WTC11 (cell line): Measurements from ENCODE around the gene HYAL2. TPM values are rescaled to one million over a fixed set of nuclear protein-coding genes. Genes with fewer than 3 reads are reported as not detected.

ENCODE experiments used
- ATAC-seq: fragments of 200-7000 bp; cut with Tn5 transposase; 2 replicates; pipeline ENCODE4 v1.10.0; 2021; ENCODE audit warnings: mild to moderate bottlenecking, moderate library complexity
- CTCF ChIA-PET: fragments of 300-600 bp; sonication (Branson Sonifier 250); formaldehyde crosslinking; loops from one replicate; lab custom pipeline; 2021; ENCODE audit warnings: antibody characterized with exemption; lab: Charles Lee
- POLR2A ChIA-PET: fragments of 350-600 bp; sonication (Branson Sonifier 250); formaldehyde crosslinking; loops from one replicate; lab custom pipeline; 2021; ENCODE audit warnings: antibody characterized with exemption; lab: Charles Lee
- DNase-seq: peaks from one replicate; pipeline ENCODE4 v3.0.0; 2021; ENCODE audit warnings: low spot score
- H3K27ac Mint-ChIP-seq: 2 replicates; pipeline ENCODE4 v1.8.0; 2021; ENCODE audit warnings: mixed read lengths
- H3K27me3 Mint-ChIP-seq: 2 replicates; pipeline ENCODE4 v1.8.0; 2021; ENCODE audit warnings: low read depth, mild to moderate bottlenecking, moderate library complexity, mixed read lengths
- H3K36me3 Mint-ChIP-seq: 2 replicates; pipeline ENCODE4 v1.8.0; 2021; ENCODE audit warnings: mixed read lengths
- H3K4me1 Mint-ChIP-seq: 2 replicates; pipeline ENCODE4 v1.8.0; 2022; ENCODE audit warnings: mixed read lengths
- H3K4me3 Mint-ChIP-seq: 2 replicates; pipeline ENCODE4 v1.8.0; 2021; ENCODE audit warnings: mild to moderate bottlenecking, moderate library complexity, mixed read lengths
- H3K9me3 Mint-ChIP-seq: 2 replicates; pipeline ENCODE4 v1.8.0; 2021; ENCODE audit warnings: mixed read lengths
- ARID4B ChIP-seq: sonication (generic); formaldehyde crosslinking; IDR thresholded peaks from 2 replicates; pipeline ENCODE4 v1.8.0; 2023; ENCODE audit warnings: missing genetic modification reagents, mild to moderate bottlenecking, borderline replicate concordance
- CTCF ChIP-seq: fragments of 200-600 bp; IDR thresholded peaks from 2 replicates; pipeline ENCODE4 v1.8.0; 2022; ENCODE audit warnings: antibody characterized with exemption
- ELF4 ChIP-seq: sonication (generic); formaldehyde crosslinking; IDR thresholded peaks from 2 replicates; pipeline ENCODE4 v1.8.1; 2022; ENCODE audit warnings: low read depth, mild to moderate bottlenecking, moderate library complexity, missing genetic modification reagents
- GTF2I ChIP-seq: fragments of 250-450 bp; sonication (Bioruptor Pico); conservative IDR thresholded peaks from 2 replicates; pipeline ENCODE4 v1.4.0; 2021; ENCODE audit warnings: mild to moderate bottlenecking
- HMGA2 ChIP-seq: fragments of 250-450 bp; sonication (Bioruptor Pico); IDR thresholded peaks from 2 replicates; pipeline ENCODE4 v1.4.0; 2021; ENCODE audit warnings: mild to moderate bottlenecking, moderate library complexity
- HMGXB4 ChIP-seq: sonication (generic); formaldehyde crosslinking; IDR thresholded peaks from 2 replicates; pipeline ENCODE4 v1.8.1; 2023; ENCODE audit warnings: mild to moderate bottlenecking, moderate library complexity, missing genetic modification reagents
- MYBL2 ChIP-seq: sonication (generic); formaldehyde crosslinking; IDR thresholded peaks from 2 replicates; pipeline ENCODE4 v1.8.1; 2023; ENCODE audit warnings: mild to moderate bottlenecking, moderate library complexity, missing genetic modification reagents
- NFYB ChIP-seq: sonication (generic); formaldehyde crosslinking; conservative IDR thresholded peaks from 2 replicates; pipeline ENCODE4 v1.8.0; 2022; ENCODE audit warnings: low read depth, missing genetic modification reagents
- NR1H2 ChIP-seq: sonication (generic); formaldehyde crosslinking; IDR thresholded peaks from 2 replicates; pipeline ENCODE4 v1.9.0; 2021; ENCODE audit warnings: mild to moderate bottlenecking, moderate library complexity, missing genetic modification reagents
- NR2C2 ChIP-seq: sonication (generic); formaldehyde crosslinking; IDR thresholded peaks from 2 replicates; pipeline ENCODE4 v1.8.0; 2022; ENCODE audit warnings: mild to moderate bottlenecking, missing genetic modification reagents
- NR3C1 ChIP-seq: sonication (generic); formaldehyde crosslinking; conservative IDR thresholded peaks from 2 replicates; pipeline ENCODE4 v1.8.1; 2023; ENCODE audit warnings: low read depth, mild to moderate bottlenecking, missing genetic modification reagents
- RELA ChIP-seq: sonication (generic); formaldehyde crosslinking; IDR thresholded peaks from 2 replicates; pipeline ENCODE4 v1.8.1; 2022; ENCODE audit warnings: missing genetic modification reagents, mild to moderate bottlenecking, borderline replicate concordance
- TP53 ChIP-seq: sonication (generic); formaldehyde crosslinking; IDR thresholded peaks from 2 replicates; pipeline ENCODE4 v1.8.1; 2023; ENCODE audit warnings: mild to moderate bottlenecking, missing genetic modification reagents
- ZNF263 ChIP-seq: sonication (generic); formaldehyde crosslinking; IDR thresholded peaks from 2 replicates; pipeline ENCODE4 v1.8.1; 2022; ENCODE audit warnings: low read depth, mild to moderate bottlenecking, moderate library complexity, missing genetic modification reagents
- ZNF317 ChIP-seq: sonication (generic); formaldehyde crosslinking; IDR thresholded peaks from 2 replicates; pipeline ENCODE4 v1.8.1; 2023; ENCODE audit warnings: low read depth, mild to moderate bottlenecking, moderate library complexity, missing genetic modification reagents, borderline replicate concordance
- ZNF396 ChIP-seq: fragments of 250-450 bp; sonication (Bioruptor Pico); IDR thresholded peaks from 2 replicates; pipeline ENCODE4 v1.8.0; 2021; ENCODE audit warnings: mild to moderate bottlenecking, moderate library complexity, borderline replicate concordance
- ZNF416 ChIP-seq: fragments of 250-450 bp; sonication (Bioruptor Pico); IDR thresholded peaks from 2 replicates; pipeline ENCODE4 v1.9.0; 2021; ENCODE audit warnings: mild to moderate bottlenecking, inconsistent platforms
- ZNF423 ChIP-seq: fragments of 250-450 bp; sonication (Bioruptor Pico); IDR thresholded peaks from 2 replicates; pipeline ENCODE4 v2.1.2; 2022; ENCODE audit warnings: mild to moderate bottlenecking, moderate library complexity
- total RNA-seq: library from RNA; stranded (reverse); gene quantifications from 3 replicates; pipeline ENCODE4 v1.2.3, GENCODE V29; 2021
- TF ChIP-seq, protein P1 (sequence below): sonication (generic); formaldehyde crosslinking; IDR thresholded peaks from 2 replicates; pipeline ENCODE4 v1.8.1; 2022; ENCODE audit warnings: missing genetic modification reagents, borderline replicate concordance
- TF ChIP-seq, protein P2 (sequence below): sonication (generic); formaldehyde crosslinking; IDR thresholded peaks from 2 replicates; pipeline ENCODE4 v1.8.0; 2023; ENCODE audit warnings: mild to moderate bottlenecking, missing genetic modification reagents
- TF ChIP-seq, protein P3 (sequence below): sonication (generic); formaldehyde crosslinking; IDR thresholded peaks from 2 replicates; pipeline ENCODE4 v1.8.0; 2022; ENCODE audit warnings: mild to moderate bottlenecking, missing genetic modification reagents

HYAL2 gene
- total RNA-seq, 1 experiment from 2014 or later: 58.0 TPM

GRCh38 chr3:50270422-50271224, 51.9 kb downstream of the HYAL2 start:
- CTCF ChIA-PET: interaction anchor here (1.9 to 12.5 kb wide), 4 partner anchors 11 to 77 kb away, joined by 8 to 145 read pairs (median 48); partner anchors contain the start of gene GNAT1
- ATAC-seq (no peak), DNase-seq (no peak)
- Mint-ChIP-seq H3K27me3 (peaks cover 28% of the 10 kb centered on the region), H3K4me3 (no peak overlapping the region), H3K27ac (no peak overlapping the region), H3K36me3 (no peaks in the 10 kb centered on the region), H3K9me3 (no peaks in the 10 kb centered on the region), H3K4me1 (peaks cover 52% of the 10 kb centered on the region)
- TF ChIP-seq CTCF (no peak), ELF4 (CRISPR knock-in tag) (no peak), NFYB (CRISPR knock-in tag) (no peak), RELA (no peak), ARID4B (CRISPR knock-in tag) (no peak), NR1H2 (CRISPR knock-in tag) (no peak), ZNF396 (CRISPR knock-in tag) (no peak)
- POLR2A ChIA-PET: interaction anchor here (0.9 kb wide), 1 partner anchor 10 kb away, joined by 3 read pairs; no protein-coding TSS in a partner anchor

DNA sequence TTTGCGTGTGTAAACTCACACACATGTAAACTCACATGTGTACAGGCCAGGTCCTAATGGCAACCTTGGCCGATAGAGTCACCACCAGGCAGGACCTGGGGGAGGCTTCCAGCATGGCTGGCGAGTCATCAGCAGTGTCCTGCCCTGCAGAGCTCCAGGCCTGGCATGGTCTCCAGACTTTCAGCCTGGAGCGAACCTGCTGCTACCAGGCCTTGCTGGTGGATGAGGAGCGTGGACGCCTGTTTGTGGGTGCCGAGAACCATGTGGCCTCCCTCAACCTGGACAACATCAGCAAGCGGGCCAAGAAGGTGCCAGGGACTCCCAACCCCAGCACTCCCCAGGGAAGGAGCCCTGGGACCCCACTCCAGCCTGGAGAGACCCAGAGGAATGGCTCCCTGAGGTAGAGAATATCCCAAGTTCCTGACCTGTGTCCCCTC, 52.5 kb downstream of the HYAL2 start:
- Mint-ChIP-seq H3K27me3 (peaks cover 22% of the 10 kb centered on the region), H3K36me3 (no peaks in the 10 kb centered on the region), H3K4me1 (peaks cover 52% of the 10 kb centered on the region), H3K4me3 (no peak overlapping the region), H3K27ac (no peak overlapping the region), H3K9me3 (no peaks in the 10 kb centered on the region)
- ChIA-PET POLR2A (interaction anchor here (0.9 to 1.5 kb wide), 2 partner anchors 10 to 29 kb away, joined by 3 to 4 read pairs; no protein-coding TSS in a partner anchor), CTCF (interaction anchor here (1.5 to 12.5 kb wide), 4 partner anchors 10 to 76 kb away, joined by 4 to 145 read pairs (median 48); partner anchors contain the start of gene GNAT1)
- ATAC-seq (no peak), DNase-seq (no peak)
- no peak for TF ChIP-seq TP53
- no peak for TF ChIP-seq ZNF416
- no peak for TF ChIP-seq ZNF396 (CRISPR knock-in tag)
- TF ChIP-seq ZNF423 (CRISPR knock-in tag): no peak
- TF ChIP-seq, protein P1, sequence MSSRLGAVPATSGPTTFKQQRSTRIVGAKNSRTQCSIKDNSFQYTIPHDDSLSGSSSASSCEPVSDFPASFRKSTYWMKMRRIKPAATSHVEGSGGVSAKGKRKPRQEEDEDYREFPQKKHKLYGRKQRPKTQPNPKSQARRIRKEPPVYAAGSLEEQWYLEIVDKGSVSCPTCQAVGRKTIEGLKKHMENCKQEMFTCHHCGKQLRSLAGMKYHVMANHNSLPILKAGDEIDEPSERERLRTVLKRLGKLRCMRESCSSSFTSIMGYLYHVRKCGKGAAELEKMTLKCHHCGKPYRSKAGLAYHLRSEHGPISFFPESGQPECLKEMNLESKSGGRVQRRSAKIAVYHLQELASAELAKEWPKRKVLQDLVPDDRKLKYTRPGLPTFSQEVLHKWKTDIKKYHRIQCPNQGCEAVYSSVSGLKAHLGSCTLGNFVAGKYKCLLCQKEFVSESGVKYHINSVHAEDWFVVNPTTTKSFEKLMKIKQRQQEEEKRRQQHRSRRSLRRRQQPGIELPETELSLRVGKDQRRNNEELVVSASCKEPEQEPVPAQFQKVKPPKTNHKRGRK (CRISPR knock-in tag): no peak
- TF ChIP-seq MYBL2 (CRISPR knock-in tag): no peak
- no peak for TF ChIP-seq HMGA2 (CRISPR knock-in tag)
- no peak for TF ChIP-seq NR3C1 (CRISPR knock-in tag)
- no peak for TF ChIP-seq NR2C2 (CRISPR knock-in tag)
- TF ChIP-seq HMGXB4 (CRISPR knock-in tag): no peak
- no peak for TF ChIP-seq ZNF317
- no peak for TF ChIP-seq ZNF263 (CRISPR knock-in tag)
- TF ChIP-seq, protein P2, sequence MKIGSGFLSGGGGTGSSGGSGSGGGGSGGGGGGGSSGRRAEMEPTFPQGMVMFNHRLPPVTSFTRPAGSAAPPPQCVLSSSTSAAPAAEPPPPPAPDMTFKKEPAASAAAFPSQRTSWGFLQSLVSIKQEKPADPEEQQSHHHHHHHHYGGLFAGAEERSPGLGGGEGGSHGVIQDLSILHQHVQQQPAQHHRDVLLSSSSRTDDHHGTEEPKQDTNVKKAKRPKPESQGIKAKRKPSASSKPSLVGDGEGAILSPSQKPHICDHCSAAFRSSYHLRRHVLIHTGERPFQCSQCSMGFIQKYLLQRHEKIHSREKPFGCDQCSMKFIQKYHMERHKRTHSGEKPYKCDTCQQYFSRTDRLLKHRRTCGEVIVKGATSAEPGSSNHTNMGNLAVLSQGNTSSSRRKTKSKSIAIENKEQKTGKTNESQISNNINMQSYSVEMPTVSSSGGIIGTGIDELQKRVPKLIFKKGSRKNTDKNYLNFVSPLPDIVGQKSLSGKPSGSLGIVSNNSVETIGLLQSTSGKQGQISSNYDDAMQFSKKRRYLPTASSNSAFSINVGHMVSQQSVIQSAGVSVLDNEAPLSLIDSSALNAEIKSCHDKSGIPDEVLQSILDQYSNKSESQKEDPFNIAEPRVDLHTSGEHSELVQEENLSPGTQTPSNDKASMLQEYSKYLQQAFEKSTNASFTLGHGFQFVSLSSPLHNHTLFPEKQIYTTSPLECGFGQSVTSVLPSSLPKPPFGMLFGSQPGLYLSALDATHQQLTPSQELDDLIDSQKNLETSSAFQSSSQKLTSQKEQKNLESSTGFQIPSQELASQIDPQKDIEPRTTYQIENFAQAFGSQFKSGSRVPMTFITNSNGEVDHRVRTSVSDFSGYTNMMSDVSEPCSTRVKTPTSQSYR (CRISPR knock-in tag): no peak
- TF ChIP-seq, protein P3, sequence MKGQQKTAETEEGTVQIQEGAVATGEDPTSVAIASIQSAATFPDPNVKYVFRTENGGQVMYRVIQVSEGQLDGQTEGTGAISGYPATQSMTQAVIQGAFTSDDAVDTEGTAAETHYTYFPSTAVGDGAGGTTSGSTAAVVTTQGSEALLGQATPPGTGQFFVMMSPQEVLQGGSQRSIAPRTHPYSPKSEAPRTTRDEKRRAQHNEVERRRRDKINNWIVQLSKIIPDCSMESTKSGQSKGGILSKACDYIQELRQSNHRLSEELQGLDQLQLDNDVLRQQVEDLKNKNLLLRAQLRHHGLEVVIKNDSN: no peak
- no peak for TF ChIP-seq GTF2I (CRISPR knock-in tag)
